CMK (cell line): ENCODE results near the gene TENM3.

Experiments
- DNase-seq: peaks from one replicate; pipeline ENCODE4 v3.0.0-alpha.2; 2010; ENCODE audit warnings: low read depth

TENM3 gene

GRCh38 chr4:182629096-182629495 is 385.9 kb downstream of the TENM3 start:
- no peak for DNase-seq

GRCh38 chr4:182640491-182640890 is 397.3 kb downstream of the TENM3 start:
- DNase-seq, result no peak

GRCh38 chr4:182640932-182641331 is 397.7 kb downstream of the TENM3 start:
- no peak for DNase-seq

- DNase-seq, result no peak
These were observed 399.6 kb downstream of the TENM3 start for GRCh38 chr4:182642831-182643230.

- DNase-seq, result no peak
These were observed 400.8 kb downstream of the TENM3 start for GRCh38 chr4:182643801-182644682.

GRCh38 chr4:182644683-182645050 is 401.5 kb downstream of the TENM3 start:
- DNase-seq, result no peak

- no peak for DNase-seq
These were observed 402.3 kb downstream of the TENM3 start for GRCh38 chr4:182645511-182645910.

GRCh38 chr4:182647646-182648300 is 404.6 kb downstream of the TENM3 start:
- no peak for DNase-seq

- DNase-seq, result no peak
These were observed 405.6 kb downstream of the TENM3 start for GRCh38 chr4:182648766-182649165.

- no peak for DNase-seq
These were observed 406.7 kb downstream of the TENM3 start for GRCh38 chr4:182649698-182650477.

GRCh38 chr4:182653596-182653995 is 410.4 kb downstream of the TENM3 start:
- no peak for DNase-seq

GRCh38 chr4:182655340-182655739 is 412.1 kb downstream of the TENM3 start:
- no peak for DNase-seq

- no peak for DNase-seq
These were observed 419.3 kb downstream of the TENM3 start for GRCh38 chr4:182662551-182662950.

GRCh38 chr4:182671231-182671630 is 428.0 kb downstream of the TENM3 start:
- DNase-seq, result no peak

- no peak for DNase-seq
These were observed 428.5 kb downstream of the TENM3 start for GRCh38 chr4:182671749-182672148.

- DNase-seq, result no peak
These were observed 435.4 kb downstream of the TENM3 start for GRCh38 chr4:182678590-182678989.

- DNase-seq, result no peak
These were observed 436.3 kb downstream of the TENM3 start for GRCh38 chr4:182679533-182679932.

GRCh38 chr4:182680234-182680653 is 437.0 kb downstream of the TENM3 start:
- no peak for DNase-seq

- DNase-seq, result no peak
These were observed 440.5 kb downstream of the TENM3 start for GRCh38 chr4:182683661-182684060.

- DNase-seq, result no peak
These were observed 441.6 kb downstream of the TENM3 start for GRCh38 chr4:182684796-182685195.

- no peak for DNase-seq
These were observed 444.9 kb downstream of the TENM3 start for GRCh38 chr4:182688081-182688480.

GRCh38 chr4:182694551-182694950 is 451.3 kb downstream of the TENM3 start:
- DNase-seq, result no peak

GRCh38 chr4:182695009-182695408 is 451.8 kb downstream of the TENM3 start:
- DNase-seq, result no peak
